Brain microvascular endothelial cell (primary cell): ENCODE measurements around the gene PTEN.
"Not testable (repeated sequence)": the region's sequence is repeated elsewhere in the genome, so short reads cannot be mapped to it uniquely, and the experiment has no call there.

Experiments
- DNase-seq: peaks from one replicate; pipeline ENCODE4 v3.0.0-alpha.2; 2020
- H3K27ac ChIP-seq: fragments of 250-450 bp; sonication (Bioruptor Pico); 2 replicates; pipeline ENCODE4 v1.5.1; 2020; ENCODE audit warnings: mild to moderate bottlenecking, moderate library complexity
- H3K27me3 ChIP-seq: fragments of 250-450 bp; sonication (Bioruptor Pico); replicated peaks from 2 replicates; pipeline ENCODE4 v1.5.1; 2020; ENCODE audit warnings: mild to moderate bottlenecking
- H3K36me3 ChIP-seq: fragments of 250-450 bp; sonication (Bioruptor Pico); replicated peaks from 2 replicates; pipeline ENCODE4 v1.5.1; 2020; ENCODE audit warnings: mild to moderate bottlenecking
- H3K4me3 ChIP-seq: 2 replicates; pipeline ENCODE4 v1.5.1; 2011; ENCODE audit warnings: low read depth, mild to moderate bottlenecking, control low read depth, low read length, moderate library complexity
- in situ Hi-C: cut with HindIII; loops from 2 replicates; pipeline ENCODE4 v1.10.0; 2017; ENCODE audit warnings: low sequenced_read_pairs, low pct_ligation_motif_present
- TF ChIP-seq, protein P1 (sequence below): IDR thresholded peaks from 2 replicates; pipeline ENCODE4 v1.5.1; 2011; ENCODE audit warnings: low read depth, mild to moderate bottlenecking, moderate library complexity, low read length, control low read depth, inconsistent platforms; ENCODE audit errors: missing control alignments

Gene PTEN

DNA sequence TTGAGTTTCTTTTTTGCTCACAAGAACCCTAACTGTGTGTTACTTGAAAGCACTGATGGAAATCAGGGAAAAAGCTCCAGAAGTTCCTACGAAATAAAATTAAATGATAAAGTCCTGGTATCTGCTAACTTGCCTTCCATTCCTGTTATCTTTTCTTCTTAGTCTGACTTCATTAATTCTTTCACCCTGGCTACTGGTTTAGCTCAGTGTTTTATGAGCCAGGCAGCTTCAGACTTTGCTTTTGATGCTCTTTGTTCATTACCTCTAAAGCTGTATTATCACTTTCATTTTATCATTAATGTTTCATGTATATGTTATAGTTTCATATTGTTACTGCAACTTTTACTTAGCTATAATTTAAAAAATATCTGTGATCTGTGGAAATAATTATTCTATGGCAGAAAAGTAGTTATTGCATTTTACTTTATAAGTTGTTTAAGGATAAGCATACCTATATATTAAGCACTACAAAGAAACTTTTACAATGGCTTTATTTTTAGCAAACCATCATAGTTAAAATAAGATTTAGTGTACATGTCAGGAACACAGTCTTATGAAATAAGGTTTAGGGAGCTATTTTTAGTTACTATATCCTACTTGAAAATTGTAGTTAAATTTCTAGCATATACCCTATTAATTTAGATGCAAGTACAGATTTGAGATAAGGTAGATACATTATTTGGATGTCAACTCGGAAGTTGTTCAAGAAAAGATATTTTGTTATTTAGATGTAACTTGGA is 19.3 kb downstream of the PTEN start:
- DNase-seq = no peak
- Histone ChIP-seq H3K27ac (no peak overlapping the region), H3K27me3 (no peaks in the 10 kb centered on the region), H3K4me3 (no peak overlapping the region), H3K36me3 (peaks cover 5% of the 10 kb centered on the region)
- TF ChIP-seq, protein P1, sequence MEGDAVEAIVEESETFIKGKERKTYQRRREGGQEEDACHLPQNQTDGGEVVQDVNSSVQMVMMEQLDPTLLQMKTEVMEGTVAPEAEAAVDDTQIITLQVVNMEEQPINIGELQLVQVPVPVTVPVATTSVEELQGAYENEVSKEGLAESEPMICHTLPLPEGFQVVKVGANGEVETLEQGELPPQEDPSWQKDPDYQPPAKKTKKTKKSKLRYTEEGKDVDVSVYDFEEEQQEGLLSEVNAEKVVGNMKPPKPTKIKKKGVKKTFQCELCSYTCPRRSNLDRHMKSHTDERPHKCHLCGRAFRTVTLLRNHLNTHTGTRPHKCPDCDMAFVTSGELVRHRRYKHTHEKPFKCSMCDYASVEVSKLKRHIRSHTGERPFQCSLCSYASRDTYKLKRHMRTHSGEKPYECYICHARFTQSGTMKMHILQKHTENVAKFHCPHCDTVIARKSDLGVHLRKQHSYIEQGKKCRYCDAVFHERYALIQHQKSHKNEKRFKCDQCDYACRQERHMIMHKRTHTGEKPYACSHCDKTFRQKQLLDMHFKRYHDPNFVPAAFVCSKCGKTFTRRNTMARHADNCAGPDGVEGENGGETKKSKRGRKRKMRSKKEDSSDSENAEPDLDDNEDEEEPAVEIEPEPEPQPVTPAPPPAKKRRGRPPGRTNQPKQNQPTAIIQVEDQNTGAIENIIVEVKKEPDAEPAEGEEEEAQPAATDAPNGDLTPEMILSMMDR = no peak
- in situ Hi-C loops = no loop called here

DNA sequence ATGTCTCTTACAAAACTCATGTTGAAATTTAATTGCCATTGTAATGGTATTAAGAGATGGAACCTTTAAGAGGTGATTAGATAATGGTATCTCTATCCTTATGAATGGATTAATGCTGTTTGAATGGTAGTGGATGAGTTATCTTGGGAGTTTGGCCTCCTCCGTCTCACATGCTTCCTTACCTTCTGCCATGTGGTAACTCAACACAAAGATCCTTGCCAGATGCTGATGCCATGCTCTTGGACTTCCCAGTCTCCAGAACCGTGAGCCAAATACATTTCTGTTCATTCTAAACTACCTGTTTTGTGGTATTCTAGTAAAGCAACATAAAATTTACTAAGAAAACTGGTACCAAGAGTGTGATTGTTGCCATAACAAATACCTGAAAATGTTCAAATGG is 23.2 kb downstream of the PTEN start:
- H3K27ac ChIP-seq = no peak overlapping the region
- in situ Hi-C loops = no loop called here
- TF ChIP-seq, protein P1 = no peak
- no peaks in the 10 kb centered on the region for H3K27me3 ChIP-seq
- peaks cover 3% of the 10 kb centered on the region for H3K36me3 ChIP-seq
- no peak for DNase-seq
- H3K4me3 ChIP-seq = no peak overlapping the region

DNA sequence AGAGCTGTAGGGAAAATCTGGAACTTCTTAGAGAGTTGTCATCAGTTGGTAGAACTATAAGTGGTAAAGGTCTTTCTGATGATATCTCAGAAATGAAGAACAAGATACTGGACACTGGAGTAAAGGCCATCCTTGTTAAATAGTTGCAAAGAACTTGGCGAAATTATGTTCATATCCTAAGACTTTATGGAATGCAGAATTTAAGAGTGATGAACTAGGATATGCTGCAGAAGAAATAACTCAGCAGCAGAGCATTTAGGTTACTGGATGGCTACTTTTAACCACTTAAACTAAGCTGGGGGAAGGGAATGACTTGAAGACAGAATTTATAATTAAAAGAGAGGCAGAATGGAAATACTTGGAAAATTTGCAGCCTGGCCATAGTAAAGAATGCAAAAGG is 23.7 kb downstream of the PTEN start:
- TF ChIP-seq, protein P1 = no peak
- Histone ChIP-seq H3K27ac (no peak overlapping the region), H3K27me3 (no peaks in the 10 kb centered on the region), H3K36me3 (peaks cover 3% of the 10 kb centered on the region), H3K4me3 (no peak overlapping the region)
- in situ Hi-C loops = no loop called here
- no peak for DNase-seq

DNA sequence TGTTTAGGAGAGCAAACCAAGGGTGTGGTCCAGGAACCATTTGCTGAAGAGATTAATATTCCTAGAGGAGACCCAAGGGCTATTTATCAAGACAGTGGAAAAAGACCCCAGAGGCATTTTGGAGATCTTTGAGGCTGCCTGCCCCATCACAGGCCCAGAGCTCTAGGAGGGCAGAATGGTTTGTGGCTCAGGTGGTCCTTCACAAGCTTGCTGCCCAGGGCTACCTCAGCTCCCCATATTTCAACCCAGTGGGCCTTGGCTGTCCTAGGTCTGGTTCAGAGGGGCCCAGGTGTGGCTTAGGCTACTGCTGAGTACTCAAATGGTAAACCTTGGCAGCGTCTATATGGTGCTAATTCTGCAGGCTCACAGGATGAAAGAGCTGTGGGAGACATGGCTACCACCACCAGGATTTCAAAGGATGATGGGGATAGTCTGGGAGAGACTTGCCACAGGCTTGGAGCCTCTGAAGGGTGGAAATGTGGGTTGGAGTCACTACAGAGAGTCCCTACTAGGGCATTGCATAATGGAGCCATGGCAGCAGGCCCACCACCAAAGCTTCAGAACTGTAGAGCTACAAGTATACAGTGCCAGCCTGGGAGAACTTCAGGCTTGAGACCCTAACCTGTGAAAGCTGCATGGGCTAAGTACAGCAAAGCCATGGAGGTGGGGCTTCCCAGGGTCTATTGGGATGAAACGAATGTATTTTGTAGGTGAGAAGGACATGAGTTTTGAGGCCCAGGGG is 24.3 kb downstream of the PTEN start:
- no peak for DNase-seq
- TF ChIP-seq, protein P1 = no peak
- Histone ChIP-seq H3K4me3 (no peak overlapping the region), H3K27me3 (no peaks in the 10 kb centered on the region), H3K27ac (no peak overlapping the region), H3K36me3 (peaks cover 3% of the 10 kb centered on the region)
- in situ Hi-C loops = no loop called here

DNA sequence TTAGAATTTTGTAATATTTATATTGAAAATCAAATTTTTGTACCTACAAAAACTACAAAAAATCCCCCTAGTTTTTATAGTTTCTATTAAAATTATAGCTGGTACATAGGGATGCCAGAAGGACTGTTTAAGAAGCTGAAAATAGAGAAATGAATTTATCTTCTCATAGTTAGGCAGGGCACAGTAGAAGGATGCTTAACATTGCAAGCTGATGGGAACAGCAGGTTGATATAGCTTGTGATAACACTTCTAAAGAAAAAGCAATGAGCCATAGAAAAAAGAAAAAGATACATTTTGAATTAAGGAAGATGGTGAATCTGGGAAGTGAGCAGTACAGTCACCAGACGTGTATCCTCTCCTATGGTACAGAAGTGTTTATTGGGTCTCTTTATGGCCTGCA is 32.0 kb downstream of the PTEN start:
- H3K36me3 ChIP-seq = no peaks in the 10 kb centered on the region
- no peak for DNase-seq
- H3K27ac ChIP-seq = no peak overlapping the region
- TF ChIP-seq, protein P1 = no peak
- no peak overlapping the region for H3K4me3 ChIP-seq
- in situ Hi-C loops = no loop called here
- H3K27me3 ChIP-seq = no peaks in the 10 kb centered on the region

DNA sequence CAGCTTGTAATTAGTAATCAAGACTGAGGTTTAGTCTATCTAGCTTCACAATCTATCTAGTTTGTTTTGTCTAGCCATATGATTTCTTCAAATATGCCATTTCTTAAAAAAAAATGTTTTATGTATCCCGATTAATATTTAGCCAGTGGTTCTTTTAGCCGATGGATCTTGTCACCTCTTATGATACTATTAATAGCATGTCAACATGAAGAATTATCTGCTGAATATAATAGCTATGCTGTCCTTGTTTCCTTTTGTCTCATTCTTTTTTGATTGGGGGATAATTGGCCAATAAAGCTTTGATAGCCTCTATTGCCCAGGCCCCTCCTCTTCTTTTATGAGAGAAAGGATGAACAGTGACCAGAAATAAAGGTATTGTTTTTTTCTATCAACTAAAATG is 32.8 kb downstream of the PTEN start:
- in situ Hi-C loops = no loop called here
- TF ChIP-seq, protein P1 = no peak
- no peaks in the 10 kb centered on the region for H3K27me3 ChIP-seq
- no peak overlapping the region for H3K27ac ChIP-seq
- H3K36me3 ChIP-seq = no peaks in the 10 kb centered on the region
- H3K4me3 ChIP-seq = no peak overlapping the region
- DNase-seq = no peak

DNA sequence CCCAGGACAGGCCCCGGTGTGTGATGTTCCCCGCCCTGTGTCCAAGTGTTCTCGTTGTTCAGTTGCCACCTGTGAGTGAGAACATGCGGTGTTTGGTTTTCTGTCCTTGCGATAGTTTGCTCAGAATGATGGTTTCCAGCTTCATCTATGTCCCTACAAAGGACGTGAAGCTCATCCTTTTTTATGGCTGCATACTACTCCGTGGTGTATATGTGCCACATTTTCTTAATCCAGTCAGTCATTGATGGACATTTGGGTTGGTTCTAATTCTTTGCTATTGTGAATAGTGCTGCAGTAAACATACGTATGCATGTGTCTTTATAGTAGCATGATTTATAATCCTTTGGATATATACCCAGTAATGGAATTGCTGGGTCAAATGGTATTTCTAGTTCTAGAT is 34.5 kb downstream of the PTEN start:
- H3K27me3 ChIP-seq, in situ Hi-C loops, DNase-seq, H3K36me3 ChIP-seq, H3K27ac ChIP-seq, H3K4me3 ChIP-seq: not testable (repeated sequence)

DNA sequence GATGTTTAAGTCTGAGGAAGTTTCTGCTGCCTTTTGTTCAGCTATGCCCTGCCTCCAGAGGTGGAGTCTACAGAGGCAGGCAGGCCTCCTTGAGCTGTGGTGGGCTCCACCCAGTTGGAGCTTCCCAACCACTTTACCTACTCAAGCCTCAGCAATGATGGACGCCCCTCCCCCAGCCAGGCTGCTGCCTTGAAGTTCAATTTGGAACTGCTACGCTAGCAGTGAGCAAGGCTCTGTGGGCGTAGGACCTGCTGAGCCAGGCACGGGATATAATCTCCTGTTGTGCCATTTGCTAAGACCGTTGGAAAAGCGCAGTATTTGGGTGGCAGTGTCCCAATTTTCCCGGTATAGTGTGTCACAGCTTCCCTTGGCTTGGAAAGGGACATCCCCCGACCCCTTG is 40.0 kb downstream of the PTEN start:
- H3K27ac ChIP-seq, H3K36me3 ChIP-seq, DNase-seq, H3K4me3 ChIP-seq, H3K27me3 ChIP-seq, in situ Hi-C loops: not testable (repeated sequence)
